GM18507 (cell line): ENCODE results near the gene SPDYC.

Source experiments
- DNase-seq: peaks from one replicate; pipeline ENCODE4 v3.0.0; 2011; ENCODE audit warnings: low read depth; ENCODE audit not compliant: insufficient read length; ENCODE audit errors: extremely low spot score
- FAIRE-seq: peaks from 2 replicates; lab custom pipeline; 2011; peaks lifted over from hg19 to GRCh38; lab: Jason Lieb, UNC

SPDYC gene

GRCh38 chr11:65170058-65170534, at the start of gene SPDYC:
Gene SPDYC (plus strand): TSS chr11:65170233. CDS start chr11:65171358, 1,125 bp downstream.
- no peak for DNase-seq
- no peak for FAIRE-seq

DNA sequence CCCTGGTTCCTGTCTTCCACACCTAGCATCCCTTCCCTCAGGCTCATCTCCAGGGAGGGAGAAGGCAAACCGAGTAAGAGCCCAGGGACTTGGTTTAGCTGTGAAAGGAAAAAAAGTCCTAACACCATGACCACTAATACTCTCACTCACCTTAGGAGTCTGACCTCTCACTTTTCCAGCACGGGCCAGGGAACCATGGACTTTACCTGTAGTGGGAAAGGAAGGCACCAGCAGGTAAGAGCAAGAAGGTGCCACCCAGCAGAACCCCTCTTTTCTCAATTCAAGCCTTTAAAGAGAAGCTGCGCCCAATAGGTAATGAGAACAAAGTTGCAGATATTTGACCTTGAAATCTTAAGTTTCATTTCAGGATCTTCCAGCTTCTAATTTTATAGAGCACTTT, 49.2 kb upstream of the SPDYC start:
- DNase-seq (no peak), FAIRE-seq (no peak)

DNA sequence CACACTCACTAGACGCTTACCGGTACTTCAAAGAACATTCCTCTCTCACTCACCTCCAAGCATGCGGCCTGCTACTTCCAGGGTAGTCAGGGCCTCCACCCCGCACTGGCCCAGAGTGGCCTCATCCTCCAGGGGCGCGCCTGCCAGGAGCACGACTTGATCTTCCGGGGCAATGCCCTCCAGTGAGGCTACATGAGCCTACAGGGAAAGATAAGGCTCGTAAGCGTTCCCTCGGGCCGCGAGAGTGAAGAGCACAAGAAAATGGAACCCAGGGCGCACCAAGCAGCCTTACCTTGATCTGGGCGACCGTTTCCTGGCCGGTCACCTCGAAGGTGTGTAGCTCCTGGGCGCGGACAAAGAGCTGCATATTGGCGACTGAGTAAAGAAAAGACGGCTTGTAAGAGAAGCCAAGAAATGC, 48.6 kb upstream of the SPDYC start:
- no peak for DNase-seq
- no peak for FAIRE-seq

- DNase-seq (peak; percentile 90), FAIRE-seq (peak; percentile 98)
These were observed 48.0 kb upstream of the SPDYC start, which contains the start of the genes FAU and MRPL49 for GRCh38 chr11:65121865-65122696. Gene FAU (minus strand): TSS chr11:65122134. CDS start chr11:65121813, 321 bp downstream. Gene MRPL49 (plus strand): TSS chr11:65122321. CDS start chr11:65122347, 26 bp downstream.

DNA sequence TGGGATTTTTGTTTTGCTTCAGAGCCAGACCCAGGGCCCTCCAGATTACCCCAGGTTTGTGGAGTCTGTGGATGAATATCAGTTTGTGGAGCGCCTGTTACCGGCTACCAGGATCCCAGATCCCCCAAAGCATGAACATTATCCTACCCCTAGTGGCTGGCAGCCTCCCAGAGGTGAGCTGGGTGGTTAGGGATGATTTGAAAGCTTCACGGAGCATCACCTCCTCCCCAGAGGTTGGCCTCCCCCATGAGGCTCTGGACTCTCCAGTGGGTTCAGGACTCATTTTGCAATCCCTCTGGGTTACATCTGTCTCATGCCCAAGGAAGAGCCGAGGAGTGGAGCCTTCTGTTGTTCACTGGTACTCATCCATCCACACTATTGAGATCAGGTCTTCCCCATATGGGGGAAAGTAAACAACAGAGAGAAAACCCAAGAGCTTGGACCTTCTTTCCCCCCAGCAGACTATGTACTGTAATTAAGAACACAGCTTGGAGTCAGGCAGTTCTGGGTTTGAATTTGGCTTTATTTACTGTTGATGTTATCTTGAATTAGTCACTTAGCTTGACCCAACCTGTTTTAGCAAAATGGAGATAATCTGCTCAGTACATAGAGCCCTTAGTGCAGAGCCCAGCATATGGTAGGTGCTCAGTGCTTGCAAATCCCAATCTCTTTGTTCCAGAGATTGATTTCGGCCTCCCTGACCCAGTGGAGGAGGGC, 45.4 kb upstream of the SPDYC start:
- no peak for FAIRE-seq
- no peak for DNase-seq

DNA sequence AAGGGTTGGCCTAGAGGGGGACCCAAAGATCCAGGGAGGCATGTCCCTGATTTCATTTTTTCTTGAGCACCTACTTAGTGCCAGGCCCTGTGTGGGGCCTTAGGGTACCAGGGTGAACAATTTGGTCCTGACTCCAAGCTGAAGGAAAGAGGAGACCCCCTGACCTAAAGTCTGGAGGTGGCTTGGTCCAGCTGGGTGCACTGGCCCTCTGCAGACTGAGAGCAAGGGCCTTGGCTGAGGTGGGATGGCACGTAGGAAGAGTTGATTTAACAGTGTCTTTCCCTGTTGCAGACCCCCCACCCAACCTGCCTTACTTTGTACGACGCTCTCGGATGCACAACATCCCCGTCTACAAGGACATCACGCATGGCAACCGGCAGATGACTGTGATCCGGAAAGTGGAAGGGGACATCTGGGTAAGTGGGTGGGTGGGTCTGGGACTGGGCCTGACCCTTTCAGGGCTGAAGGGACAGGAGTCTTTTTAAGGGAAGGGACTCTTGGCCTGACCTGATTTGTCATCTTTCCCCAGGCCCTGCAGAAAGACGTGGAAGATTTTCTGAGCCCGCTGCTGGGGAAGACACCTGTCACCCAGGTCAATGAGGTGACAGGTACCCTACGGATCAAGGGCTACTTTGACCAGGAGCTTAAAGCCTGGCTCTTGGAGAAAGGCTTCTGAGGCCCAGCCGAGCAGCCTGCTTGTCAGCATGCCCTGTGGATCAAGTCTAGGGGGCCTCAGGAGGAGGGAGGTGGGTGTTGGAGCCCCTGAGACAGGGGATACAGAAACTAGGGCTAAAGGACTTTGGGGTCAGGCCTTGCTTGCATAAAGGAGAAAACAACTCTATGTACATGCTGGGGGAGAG, 44.6 kb upstream of the SPDYC start:
- no peak for FAIRE-seq

DNA sequence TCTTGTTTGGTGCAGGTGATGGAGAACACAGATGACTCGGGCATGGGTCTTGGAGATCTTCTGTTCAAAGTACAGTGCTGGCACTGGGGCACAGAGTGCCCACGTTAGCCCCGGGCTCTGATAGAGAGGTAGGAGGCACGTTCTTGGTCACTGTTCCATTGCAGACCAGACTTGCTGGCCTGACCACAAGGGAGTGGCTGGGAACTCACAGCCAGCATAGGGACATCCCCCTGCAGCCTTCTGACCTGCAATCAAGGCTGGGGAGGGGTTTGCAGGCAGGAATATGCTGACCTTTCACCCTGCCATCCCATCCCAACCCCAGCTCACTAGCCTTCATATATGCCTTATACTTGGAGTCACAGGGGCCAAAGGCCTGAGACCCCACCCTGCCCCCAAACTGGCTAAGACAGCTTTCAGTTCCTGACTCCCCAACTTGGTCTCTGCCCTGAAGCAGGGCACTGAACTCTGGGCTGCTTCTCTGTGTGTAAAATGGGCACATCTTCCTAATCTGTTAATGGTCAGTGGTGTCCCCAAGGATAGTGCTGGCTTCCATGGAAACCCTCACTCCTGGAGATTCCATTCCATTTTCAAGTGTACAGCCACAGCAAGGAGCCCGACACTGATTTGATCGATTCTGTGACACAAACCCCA, 43.3 kb upstream of the SPDYC start:
- FAIRE-seq = no peak
- DNase-seq = no peak

More for the DNA sequence above, 44.6 kb upstream of the SPDYC start:
- DNase-seq = no peak

DNA sequence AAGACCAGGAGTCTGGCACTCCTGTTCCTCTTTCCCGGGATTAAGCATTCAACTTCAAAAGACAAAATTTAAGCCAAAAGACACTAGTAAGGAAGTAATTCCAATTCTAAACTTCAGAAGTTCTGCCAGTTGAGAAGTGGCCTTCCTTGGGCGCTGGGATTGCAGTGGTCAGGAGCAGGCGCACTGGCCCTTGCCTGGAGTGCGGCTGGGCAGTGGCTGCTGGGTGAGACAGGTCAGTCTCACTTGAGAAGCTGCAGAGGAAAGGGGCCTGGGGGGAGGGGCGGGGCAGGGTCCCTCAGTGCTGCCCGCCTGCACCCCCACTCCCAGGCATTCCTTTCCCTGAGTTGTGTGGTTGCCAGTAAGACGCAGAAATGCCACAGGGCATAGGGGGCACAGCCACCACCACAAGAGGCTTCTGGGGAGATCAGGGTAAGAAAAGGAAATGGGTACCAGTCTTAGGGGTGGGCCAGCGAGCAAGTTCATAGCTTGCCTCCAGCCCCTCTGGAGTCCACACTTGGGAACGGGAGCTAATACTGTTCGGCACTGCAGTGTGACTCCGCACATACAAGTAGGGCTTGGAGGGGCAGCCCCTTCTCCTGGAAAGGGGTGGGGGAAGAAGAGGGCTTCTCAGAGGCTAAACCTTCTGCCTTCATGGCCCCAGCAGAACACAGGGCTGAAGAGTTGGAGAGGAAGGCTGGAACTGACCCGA, 42.4 kb upstream of the SPDYC start:
- DNase-seq = no peak
- no peak for FAIRE-seq

GRCh38 chr11:65128182-65129145, 41.6 kb upstream of the SPDYC start:
- DNase-seq (no peak), FAIRE-seq (no peak)

- FAIRE-seq (no peak), DNase-seq (no peak)
These were observed 40.2 kb upstream of the SPDYC start for GRCh38 chr11:65129649-65130441.

GRCh38 chr11:65130631-65131416, 39.2 kb upstream of the SPDYC start:
- FAIRE-seq (no peak), DNase-seq (no peak)

DNA sequence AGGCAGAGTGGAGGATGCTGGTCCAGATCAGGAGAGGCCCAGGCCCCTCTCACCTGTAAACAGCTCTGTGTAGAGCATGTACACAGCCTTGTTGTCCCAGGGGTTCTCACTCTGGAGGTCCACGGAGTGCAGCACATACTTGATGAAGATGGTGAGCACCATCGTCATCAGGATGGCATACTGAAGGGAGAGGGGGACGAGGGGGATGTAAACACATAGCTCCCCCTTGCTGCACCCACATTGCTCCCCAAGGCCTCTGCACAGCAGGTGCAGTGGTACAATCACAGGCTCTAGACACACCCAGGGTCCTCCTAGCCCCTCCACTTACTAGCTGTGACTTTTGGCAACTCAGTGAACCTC, 38.6 kb upstream of the SPDYC start:
- FAIRE-seq (no peak), DNase-seq (no peak)

- DNase-seq (no peak), FAIRE-seq (no peak)
These were observed 38.2 kb upstream of the SPDYC start for GRCh38 chr11:65131895-65132237.

- FAIRE-seq = peak; percentile 94
- DNase-seq = no peak
These were observed 37.6 kb upstream of the SPDYC start for GRCh38 chr11:65132238-65132987.

DNA sequence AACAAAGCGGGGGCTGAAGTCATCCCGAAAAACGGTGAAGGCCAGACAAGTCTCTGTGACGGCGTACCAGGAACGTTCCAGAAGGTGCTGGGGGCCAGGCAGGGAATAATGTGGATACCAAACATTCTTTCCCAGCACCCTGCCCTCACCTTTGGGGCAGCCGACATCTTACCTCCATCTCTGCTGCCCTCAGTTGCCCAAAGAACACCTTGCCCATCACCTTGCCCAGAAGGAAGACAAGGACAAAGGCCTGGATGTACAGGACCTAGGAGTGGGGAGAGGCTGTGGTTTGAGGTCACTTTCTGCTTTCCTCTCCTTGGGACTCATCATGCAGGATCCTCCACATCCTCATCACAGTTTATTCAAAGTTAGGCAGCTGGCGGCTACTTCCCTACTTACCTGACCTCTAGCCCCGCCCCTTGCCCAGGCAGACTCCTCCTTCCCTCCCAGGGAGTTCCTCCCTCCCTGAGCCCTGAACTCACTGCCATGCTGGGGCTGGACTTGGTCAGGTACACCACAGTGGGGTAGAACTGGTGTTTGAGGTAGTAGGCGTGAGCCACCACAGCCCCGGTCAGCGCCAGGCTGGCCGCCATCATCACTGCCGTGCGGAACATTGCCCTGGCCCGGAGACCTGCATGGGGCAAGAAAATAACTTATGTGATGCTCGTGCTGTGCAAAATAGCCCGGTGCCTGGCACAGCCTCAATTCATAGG, 36.9 kb upstream of the SPDYC start:
- peak; percentile 85 for FAIRE-seq

More for the DNA sequence above, 36.9 kb upstream of the SPDYC start:
- DNase-seq = no peak
